Pons (tissue), 1 donor: ENCODE data around the gene RAB4A.
"Not testable (repeated sequence)": the region's sequence is repeated elsewhere in the genome, so short reads cannot be mapped to it uniquely, and the experiment has no call there.

Source experiments
- DNase-seq: peaks from one replicate; pipeline ENCODE4 v3.0.0-alpha.2; 2016; ENCODE audit warnings: low spot score

Gene RAB4A

DNA sequence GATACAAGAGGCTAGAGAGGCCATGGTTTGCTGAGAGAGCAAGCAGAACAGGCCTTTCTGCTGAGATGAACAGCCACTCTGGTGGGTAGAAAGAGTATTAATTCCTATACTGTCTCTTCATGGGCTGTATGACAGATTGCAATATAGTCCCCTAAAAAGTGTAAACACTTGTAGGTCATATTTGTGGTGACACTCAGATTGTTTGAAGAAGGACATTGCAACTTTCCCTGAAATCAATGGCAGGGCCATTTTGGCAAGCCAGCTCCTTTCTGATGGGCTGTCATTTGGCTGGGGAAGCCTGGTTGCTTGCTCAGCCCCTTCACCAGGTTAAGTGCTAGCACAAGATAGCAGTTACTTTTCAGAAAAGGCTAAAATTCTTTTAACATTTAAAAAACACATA, 27.5 kb downstream of the RAB4A start:
- no peak for DNase-seq

DNA sequence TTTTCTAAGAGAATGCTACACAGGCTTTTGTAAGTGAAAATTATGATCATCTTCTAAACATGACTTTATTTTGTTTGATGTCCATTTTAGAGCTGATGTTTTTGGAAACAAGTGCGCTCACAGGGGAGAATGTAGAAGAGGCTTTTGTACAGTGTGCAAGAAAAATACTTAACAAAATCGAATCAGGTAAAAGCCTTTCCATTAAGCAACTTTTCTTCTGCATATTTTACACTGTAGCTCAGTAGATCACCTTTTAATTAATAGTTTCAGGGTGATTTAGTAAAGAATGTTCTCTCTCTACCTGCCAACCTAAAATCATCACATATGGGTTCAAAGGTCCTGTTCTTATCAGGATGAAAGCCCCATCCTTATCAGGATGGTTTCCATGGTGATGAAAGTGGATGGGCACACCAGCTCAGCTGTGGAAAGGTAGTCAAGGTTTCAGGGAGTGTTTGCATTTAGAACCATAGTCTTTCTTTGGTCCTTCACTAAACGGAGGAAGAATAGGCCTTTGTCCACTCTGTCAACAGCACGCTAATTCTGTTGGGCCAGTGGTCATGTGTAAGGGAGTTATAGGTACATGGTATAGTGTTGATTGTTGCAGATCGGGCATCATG, 28.1 kb downstream of the RAB4A start:
- peak; percentile 38 for DNase-seq

DNA sequence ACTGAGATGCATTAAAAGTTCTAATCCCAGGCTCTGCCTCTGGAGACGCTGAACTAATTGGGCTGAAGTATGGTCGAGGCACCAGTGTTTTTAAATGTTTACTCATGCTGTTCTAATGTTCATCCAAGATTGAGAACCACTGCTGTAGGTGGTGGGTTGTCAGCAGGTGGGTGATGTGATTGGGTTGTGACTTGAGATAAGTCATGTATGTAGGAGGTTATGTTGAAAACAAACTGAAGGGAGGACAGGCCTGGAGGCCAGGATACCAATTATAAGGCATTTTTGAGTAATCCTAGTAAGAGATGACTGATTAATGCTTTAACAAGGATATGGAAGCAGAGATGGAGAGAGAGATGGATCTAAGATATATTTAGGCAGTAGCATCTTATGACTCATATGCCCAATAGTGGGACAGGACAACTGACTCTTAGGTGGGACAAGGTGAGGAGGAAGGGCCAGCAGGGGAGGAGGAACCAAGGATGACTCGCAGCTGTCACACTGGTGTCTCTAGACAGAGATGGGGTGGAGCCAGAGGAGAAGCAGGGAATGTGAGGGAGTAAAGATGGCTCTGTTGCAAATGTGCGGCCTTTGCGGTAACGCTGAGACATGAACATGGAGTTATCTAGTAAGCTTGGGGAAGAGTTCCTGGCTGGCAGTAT, 29.3 kb downstream of the RAB4A start:
- no peak for DNase-seq

DNA sequence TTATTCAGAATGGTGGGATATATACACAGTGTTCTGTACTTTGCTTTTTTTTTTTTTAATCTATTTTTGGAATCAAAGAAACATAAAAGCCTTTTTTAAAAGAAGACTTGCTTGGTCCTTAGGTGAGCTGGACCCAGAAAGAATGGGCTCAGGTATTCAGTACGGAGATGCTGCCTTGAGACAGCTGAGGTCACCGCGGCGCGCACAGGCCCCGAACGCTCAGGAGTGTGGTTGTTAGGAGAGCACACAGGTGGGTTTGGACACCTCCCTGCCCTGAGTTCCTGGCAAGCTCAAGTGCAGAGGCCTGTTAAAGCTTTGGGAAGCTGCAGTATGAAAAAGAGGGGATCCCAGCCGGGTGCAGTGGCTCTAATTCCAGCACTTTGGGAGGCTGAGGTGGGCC, 31.8 kb downstream of the RAB4A start:
- DNase-seq: no peak

DNA sequence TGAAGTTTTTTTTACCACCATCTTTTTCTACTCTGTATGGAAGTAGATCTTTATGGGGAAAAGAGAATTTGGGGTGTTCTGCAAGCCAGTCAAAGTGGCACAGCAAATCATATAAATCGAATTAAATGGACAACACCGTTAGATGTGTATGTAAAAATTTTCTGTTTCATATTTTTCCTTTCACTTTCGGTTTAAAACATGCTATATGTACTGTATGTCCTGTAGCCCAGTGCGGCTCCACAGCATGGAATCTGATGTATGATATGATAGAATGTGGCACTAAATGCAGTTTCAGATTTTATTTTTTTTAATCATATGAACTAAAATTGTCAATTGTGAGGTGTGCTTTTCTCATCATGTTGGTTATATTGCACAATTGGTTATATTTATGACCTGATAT, 32.9 kb downstream of the RAB4A start:
- no peak for DNase-seq

DNA sequence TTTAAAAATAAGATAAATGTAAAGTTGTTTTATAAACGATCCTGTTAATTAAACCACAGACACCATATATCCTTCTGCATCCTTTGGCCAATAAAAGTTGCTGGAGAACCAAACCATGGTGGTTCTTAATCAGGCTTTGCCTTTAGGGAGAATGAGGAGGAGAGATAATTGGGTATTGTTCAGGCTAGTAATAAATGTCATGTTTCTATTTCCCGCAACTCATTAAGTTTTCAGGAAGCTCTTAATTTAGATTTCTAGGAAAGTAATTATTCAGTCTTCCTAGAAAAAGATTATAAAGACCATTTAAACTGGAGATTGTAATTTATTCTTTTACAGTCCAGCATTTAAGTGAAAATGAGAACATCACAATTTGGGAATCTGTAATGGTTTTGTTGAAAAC, 34.5 kb downstream of the RAB4A start:
- DNase-seq: no peak

DNA sequence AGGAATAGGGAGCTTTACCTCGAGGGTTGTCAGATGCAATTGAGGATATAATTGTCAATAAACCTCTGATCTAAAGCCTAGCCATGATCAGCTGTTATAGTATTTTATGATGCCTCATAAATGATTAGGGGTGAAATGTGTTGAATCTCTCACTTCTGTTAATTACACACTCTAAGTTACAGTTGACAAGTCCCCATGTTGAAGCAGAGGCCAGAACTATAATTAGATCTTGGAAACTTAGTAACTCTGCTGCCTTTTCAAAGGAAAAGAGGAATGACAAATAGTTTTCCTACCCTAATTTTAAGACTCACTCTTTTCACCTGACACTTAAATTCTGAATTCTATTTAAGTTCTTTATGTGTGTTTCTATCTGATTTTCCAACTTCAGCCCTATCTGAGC, 38.2 kb downstream of the RAB4A start:
- no peak for DNase-seq

DNA sequence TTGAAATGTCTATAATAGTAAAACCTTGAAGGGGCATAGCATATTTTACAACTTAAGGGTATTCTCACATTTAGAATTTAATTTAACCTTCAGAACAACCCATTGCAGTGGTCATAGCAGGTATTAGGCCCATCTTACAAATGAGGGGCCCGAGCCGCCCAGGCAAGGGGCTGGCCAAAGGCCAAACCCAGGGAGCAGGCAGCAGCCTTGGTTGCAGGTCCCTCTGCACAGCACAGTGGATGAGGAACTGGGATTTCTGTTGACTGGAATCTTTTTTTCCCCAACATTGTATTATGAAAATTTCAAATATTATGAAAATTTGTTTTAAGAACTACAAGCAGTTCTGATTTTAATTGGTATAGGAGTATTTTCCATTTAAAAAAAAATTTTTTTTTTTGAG, 38.8 kb downstream of the RAB4A start:
- DNase-seq: no peak

DNA sequence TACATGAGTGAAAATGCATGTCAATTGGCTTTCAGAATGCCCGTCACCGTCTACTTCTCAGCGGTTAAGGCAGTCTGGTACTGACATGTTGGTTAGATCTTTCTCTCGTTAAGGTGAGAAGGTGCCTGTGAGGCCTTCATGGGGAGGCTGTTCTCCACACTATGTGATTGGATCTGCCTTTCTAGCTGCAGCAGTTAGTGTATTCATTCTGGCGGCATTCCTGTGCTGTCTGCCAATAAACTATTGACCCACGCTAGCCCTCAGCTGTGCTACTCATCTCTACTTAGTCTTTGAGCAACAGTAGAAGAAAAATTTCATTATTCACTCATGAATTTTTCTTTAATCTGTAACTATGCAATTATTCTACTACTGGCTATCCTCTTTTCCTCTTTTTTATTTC, 39.9 kb downstream of the RAB4A start:
- DNase-seq: no peak

DNA sequence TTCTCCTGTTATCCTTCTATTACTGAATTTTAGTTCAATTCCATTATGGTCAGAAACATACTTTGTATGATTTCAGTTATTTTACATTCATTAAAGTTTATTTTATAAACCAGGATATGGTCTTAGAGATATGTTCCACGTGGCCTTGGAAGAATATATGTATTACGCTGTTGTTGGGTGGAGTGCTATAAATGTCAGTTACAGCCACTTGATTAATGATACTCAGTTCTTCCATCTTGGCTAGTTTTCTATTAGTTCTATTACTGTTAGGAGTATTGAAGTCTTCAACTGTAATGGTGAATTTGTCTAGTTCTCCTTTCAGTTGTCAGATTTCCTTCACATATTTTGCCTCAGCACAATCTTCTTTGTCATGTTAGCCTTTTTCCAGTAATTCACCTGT, 45.3 kb downstream of the RAB4A start:
- DNase-seq: no peak

DNA sequence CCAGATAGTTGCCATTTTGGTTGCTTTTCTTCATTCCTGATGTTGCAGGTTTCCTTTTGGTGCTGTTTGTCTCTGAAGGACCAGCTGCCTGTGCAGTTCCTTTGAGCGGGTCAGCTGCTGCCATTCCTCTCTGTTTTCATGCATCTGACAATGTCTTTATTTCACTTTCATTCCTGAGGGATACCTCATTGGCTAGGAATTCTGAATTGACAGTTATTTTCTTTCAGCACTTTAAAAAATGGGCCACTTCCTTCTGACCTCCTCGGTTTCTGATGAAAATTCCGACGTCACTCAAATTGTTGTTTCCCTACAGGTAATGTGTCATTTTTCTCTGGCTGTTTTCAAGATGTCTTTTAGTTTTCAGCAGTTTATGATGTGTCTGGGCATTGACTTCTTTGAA, 47.1 kb downstream of the RAB4A start:
- no peak for DNase-seq

DNA sequence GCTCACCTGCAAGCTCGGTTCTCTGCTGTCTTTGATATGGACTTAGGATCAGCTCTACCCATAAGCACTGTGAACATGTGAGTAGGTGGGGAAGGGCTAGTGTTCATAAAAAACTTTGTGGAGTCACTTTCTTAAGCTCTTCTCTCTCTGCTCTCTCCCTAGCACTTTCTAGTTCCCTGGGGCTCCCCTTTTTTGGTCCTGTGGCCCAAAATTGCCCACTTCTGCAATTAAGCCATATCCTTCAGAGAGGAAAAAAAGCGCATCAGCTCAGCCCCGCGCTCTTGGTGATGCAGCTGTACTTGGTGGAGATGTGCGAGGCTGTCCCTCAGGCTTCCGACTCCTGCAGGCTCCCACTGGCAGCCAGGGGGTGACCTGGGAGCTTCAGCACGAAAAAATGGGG, 48.6 kb downstream of the RAB4A start:
- DNase-seq: no peak

DNA sequence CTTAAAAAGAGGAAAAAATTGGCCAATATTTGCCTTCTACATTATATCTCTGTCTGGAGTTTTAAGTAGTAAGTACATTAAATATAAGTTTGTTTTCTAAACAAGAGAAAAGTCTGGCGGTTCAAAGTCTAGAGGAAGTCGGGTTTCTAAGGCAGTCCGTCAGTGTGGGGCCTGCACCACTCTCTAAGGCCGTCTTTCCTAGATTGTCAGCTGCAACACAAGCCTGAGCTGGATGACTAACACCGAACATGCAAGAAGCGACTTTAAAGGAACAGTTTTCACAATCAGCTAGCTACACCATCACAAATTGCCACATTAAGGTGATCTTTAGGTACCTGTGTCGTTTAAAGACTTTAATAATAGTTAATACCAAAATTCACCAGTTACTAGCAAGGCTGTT, 52.3 kb downstream of the RAB4A start:
- no peak for DNase-seq

DNA sequence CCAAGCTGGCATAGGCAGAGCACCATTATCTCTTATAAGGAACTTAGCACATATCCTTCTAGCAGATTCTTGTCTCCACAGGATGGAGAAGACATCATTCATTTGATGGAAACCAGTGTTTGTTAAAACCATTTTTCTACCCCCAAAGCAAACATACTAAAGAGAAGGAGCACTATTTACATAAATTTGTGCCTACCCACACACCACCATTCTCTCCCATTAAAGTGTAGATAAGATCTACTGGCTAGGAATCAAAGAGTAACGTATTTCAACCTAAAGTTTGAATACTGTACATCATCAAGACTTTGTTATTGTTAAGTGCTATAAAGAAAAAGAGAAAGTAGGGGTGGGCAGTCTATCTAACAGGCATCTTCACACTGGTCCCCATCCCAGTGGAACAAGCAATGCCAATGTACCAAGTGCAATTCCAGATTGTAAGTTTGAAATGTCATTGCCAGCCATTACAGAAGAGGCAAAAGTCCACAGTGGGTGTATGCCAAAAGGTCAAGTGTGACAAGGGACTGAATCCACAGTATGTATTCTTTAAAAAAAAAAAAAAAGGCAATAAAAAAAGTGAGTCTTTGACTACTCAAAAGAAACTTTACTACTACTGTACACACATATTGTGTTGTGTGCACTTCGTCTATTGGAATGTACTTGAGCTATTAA, 53.1 kb downstream of the RAB4A start:
- no peak for DNase-seq

DNA sequence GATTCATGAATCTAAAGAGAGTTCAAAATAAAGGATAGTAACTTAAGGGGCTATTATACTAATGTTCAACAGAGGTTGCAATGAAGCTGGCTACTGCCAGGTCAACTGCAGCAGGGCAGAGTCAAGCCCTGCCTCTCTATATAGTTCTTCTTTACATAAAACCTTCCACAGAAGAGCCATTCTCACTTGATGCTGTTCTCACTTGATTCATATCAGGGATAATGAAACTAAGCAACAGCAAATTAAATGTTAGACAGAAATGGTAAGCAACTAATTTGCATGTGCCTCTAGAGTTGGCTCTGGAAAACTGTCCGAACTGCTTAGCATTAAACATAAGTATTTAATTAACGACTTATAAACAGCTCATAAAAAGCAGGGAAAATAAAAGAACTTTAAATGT, 54.5 kb downstream of the RAB4A start:
- DNase-seq: no peak

DNA sequence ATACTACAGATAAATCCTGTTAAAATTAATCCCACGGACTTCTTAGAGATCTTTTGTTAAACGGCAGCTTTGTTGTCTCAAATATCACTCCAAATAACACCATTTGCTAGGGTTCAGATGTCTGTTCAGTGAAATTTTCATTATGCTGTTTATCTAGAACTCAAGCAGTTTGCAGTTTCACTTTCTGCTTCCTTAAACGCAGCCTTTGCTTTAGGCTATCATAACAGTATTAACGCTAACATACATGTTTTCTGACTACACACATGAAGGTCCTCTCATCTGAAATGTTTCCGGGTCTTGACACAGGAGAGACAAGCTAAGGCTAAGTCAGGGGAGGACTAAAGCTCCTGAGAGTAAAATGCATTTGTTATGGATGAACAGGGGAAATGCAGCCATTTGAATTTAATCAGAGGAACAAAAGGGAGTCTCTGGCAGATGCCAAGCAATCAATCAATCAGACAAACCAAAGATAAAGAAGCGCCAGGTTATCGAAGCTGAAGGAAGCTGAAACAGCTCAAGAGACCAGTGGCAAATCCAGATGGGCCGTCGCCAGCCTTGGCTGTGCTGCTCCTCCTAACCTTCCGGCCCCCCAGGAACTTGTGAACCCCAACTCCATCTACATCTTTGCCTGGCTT, 55.1 kb downstream of the RAB4A start:
- DNase-seq: no peak

DNA sequence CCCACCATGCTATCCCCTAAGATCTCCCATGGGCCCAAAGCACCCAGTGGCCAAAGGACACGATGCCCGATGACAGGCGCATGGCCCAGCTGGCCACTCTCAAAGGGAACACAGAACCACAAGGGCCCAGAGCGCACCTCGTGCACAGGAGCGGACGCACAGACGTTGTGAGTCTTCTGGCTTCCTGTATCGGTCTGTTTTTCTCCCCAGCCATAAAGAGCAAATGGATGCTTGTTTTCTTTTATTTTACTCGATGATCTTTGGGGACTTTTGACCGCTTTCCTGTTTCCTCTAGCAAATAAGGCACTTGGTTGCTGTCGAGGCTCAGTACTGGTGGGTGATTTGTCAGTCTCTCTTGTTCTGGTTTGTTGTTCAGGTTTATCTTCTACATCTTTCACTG, 55.7 kb downstream of the RAB4A start:
- DNase-seq: no peak

DNA sequence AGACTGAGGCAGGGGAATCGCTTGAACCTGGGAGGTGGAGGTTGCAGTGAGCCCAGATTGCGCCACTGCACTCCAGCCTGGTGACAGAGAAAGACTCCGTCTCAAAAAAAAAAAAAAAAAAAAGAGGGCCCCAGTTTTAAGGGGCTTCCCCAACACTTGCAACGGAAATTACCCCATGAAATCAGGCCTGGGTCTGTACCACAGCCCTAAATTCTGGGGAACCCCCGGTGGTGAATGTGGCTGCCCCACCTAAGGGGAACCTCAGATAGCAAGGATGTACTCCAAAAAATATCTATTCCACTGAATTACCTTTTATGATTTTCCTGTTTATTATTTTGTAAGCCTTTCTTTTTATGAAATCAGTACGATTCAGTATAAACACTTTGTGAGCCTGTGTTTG, 56.9 kb downstream of the RAB4A start:
- not testable (repeated sequence) for DNase-seq

DNA sequence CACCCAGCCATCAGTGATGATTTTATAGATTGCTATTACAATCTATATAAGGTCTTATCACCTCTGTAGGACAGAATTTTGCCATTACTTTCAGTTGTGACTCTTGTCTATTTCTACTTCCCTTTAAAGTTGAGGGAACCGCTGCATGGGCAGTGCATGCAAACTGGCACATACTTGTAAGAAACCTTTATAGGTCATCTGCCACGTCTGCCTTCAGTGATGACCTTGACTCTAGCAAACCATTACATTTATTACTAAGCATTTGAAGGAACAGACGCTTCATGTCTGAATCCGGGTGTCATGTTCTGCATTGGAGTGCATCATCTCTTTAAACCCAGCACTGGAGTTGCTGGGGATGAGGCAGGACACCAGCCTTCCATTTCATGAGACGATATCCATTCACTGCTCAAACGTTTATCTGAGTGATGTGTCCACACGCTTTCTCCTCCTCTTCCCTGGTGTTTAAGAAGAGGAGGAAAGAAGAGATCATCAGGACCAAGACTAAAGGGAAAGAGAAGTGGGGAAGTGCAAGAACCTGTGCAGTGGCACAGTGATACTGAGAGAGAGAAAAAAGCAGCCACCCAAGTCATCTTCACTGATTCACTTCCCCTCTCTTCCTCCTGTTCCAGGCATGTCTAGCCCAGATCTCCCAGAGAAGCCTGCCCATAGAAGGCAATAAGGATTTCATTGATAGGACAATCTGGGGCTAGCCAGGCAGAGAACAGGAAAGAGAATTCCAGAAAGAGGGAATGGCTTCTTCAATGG, 57.9 kb downstream of the RAB4A start:
- DNase-seq: no peak

DNA sequence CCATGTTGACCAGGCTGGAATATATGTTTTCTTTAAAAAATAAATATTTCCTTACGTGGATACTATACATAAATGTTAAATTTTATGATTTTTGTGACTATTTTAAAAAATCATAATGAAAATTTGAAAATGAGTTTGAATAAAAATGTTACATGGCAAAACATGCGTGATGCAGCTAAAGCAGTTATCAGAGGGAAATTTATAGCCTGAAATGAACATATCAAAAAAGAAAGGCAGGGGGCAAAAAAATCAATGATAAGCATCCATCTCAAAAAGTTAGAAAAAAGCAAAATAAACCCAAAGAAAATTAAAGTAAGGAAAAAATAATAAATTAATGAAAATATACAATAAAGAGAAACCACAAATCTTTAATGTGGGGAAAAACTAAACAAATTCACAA, 63.4 kb downstream of the RAB4A start:
- DNase-seq: no peak

DNA sequence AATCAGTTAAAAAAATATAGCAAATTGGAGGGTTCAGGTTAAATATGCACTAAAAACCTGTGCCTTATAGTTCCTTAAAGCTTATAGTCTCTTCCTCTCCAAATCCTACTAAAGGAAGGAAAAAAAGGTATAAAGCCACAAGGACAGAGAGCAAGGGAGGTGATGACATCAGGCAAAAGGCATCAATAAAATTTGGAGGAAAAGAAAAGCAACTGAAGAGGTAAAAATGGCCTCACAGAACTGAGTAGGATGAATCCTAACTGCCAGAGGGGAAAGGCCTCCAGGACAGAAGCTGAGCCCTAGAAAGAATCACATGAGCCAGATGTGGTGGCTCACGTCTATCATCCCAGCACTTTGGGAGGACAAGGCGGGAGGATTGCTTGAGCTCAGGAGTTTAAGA, 63.8 kb downstream of the RAB4A start:
- no peak for DNase-seq

DNA sequence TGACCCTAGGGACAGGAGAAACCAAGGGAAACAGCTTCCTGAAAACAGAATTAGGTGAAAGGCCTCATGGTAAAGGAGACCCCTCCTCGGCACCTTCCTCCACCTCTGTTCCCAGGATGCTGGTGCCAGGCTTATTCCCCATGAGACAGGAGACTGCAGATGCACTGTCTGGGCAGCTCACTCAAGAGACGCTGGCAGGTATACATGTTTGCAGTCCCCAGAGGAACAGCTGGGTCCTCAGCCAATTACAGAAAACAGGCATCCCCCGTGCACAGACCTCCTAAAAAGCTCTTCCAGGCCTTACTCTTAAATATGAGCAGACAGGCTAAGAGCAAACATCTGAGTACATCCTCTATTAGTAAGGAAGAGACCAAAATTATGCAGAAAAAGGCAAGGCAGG, 65.4 kb downstream of the RAB4A start:
- no peak for DNase-seq

DNA sequence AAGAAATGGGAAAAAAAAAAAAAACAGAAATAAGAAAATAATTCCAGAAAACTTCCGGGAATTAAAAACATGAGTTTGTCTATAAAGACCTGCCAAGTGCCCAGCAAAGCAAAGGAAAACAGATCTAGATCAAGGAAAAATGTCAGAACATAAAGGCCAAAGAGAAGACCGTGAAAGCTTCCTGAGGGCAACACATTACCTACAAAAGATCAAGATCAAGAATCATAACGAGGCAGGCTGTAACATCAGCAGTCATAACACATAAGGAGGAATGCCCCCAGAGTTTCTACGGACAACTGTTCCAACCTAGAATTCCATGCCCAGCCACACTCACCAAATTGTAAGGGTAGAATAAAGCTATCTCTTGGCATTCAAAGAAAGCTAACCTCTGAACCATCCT, 68.2 kb downstream of the RAB4A start:
- DNase-seq: no peak
